GM19324 (cell line): Measurements from ENCODE around the gene CYBC1.
A peak's percentile ranks its signal among the peaks of the same experiment; 100 is the strongest.

Source experiments
- ATAC-seq: cut with Tn5 transposase; IDR thresholded peaks from one replicate; pipeline ENCODE4 v1.9.1; 2021; ENCODE audit warnings: mild to moderate bottlenecking, moderate library complexity; ENCODE audit not compliant: unreplicated experiment, low FRiP score

Gene CYBC1

GRCh38 chr17:82411396-82412053 is 39.0 kb downstream of the CYBC1 start:
- no peak for ATAC-seq

DNA sequence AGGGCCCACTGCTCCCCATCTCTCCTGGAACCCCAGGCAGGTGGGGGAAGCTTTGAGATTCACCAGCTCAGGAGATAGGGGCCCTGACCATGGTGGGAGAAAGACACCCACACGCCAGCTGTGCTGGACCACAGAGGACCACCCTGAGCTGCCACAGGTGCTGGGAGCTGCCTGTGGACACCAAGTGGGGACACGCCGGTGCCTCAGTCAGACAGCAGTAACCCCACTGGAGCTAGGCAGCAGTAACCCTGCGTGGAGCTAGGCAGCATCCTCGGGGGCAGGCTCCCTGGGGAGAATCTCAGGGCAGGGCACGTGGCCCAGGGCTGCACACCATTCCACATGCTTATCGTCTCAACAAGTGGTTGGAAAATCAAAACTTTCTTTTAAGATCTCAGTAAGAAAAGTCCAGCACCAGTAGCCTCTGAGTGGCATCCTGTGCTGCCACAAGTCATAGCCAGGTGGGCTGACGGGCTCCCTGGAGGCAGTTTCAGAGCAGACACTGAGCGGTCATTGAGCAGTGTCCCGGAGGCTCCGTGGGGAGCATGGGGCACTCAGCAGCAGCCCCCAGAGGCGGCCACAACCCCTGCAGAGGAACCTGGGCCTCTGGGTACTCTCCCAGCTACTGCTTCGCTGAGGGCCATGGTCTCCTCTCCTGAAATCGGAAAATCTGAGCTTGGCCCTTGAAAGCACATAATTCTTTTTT is 40.4 kb downstream of the CYBC1 start:
- no peak for ATAC-seq

GRCh38 chr17:82408938-82409318 is 41.6 kb downstream of the CYBC1 start:
- no peak for ATAC-seq

GRCh38 chr17:82408288-82408937 is 42.1 kb downstream of the CYBC1 start:
- ATAC-seq: no peak

GRCh38 chr17:82407255-82407654 is 43.3 kb downstream of the CYBC1 start:
- ATAC-seq: no peak

DNA sequence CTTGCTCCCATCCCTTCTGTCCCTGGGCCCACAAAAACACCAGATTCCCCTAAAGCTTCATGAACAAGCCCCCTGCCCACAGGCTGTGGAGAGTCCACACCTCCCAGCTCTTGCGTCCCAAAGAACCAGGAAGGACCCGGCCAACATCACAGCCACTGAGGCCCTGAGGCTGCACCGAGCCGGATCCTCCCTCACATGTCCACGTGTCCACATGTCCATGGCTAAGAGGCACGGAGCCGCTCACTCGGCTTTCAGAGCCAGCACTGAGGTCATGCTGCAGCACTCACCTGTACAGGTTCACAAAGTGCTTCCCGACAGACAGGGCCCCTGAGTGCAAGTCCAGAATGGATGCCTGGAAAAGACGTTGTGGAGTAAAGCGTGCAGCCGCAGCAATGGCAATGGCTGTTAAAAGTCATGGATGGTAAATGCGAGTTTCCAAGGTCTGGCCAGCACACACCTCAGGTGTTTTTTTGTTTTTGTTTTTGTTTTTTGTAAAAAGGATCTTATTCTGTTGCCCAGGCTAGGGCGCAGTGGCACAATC is 44.4 kb downstream of the CYBC1 start:
- no peak for ATAC-seq

GRCh38 chr17:82405051-82405450 is 45.5 kb downstream of the CYBC1 start:
- no peak for ATAC-seq

- no peak for ATAC-seq
These were observed 46.6 kb downstream of the CYBC1 start for GRCh38 chr17:82403662-82404660.

DNA sequence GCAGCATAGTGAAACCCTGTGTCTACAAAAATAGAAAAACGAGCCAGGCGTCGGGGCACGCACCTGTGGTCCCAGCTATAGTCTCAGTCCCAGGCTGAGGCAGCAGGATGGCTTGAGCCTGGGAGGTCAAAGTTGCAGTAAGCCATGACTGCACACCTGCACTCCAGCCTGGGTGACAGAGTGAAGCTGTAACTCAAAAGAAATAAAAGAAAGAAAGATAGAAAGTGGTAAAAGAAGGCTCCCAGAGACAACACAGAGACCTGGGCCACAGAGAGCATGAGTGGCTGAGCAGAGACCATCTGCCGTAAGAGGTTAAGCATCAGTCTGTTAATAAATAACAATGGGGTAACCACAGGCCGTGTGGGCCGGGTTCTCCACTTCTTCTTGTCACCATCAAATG is 47.7 kb downstream of the CYBC1 start:
- ATAC-seq: peak; percentile 71

DNA sequence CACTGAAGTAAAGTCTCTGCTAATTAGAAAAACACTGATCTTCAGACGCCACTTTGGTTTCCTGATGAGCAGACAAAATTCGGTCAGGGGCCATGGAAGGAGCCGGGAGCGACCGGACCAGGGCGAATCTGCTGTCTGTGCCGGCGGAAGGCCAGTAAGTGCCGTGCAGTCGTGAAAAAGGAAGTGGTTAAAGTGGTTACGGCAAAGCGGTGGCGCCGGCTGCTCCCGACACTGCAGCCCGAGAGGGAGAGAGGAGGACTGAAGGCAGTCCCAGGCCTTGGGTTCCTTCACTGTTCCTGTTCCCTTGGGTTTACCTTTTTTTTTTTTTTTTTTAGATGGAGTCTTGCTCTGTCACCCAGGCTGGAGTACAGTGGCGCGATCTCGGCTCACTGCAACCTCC is 49.7 kb downstream of the CYBC1 start:
- ATAC-seq: peak; percentile 42

DNA sequence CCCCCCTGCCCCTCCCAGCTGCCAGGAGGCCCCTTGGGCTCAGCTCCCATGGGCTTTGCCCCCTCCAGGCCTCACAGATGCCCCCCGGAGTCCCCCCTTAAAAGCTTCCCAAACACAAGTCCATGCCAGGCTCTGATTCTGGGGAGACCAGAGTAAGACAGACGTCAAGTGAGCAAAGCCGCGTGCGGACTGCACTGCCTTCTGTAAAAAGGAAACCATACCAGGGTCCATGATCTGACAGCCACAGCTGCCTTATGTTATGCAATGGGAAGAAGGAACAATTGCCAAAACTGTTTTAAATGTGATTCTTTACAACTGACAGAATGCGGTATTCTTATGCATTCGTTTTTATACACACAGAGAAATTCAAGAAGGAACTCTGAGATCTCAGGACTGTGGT is 50.3 kb downstream of the CYBC1 start:
- no peak for ATAC-seq

DNA sequence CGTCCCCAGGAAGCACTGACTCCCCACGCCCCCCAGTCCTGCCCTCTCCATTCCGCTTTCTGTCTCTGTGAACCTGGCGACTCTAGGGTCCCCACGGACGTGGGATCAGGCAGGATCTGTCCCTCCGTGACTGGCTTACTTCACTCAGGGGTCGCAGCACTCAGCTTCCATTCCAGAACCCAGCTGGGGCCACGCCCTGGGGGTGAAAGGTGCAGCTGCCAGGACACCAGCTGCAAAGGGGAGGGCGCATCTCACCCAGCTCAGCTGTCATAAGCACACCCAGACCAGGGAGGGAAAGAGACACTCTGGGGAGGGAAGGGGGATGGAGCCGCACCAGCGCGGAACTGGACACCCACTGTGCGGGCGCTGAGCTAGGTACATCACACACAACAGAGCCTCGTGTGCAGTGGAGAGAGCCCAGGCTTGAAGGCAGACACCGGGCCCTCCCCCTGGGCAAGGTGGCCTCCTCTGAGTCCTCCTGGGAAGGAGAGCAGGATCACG is 50.9 kb downstream of the CYBC1 start:
- ATAC-seq: no peak

GRCh38 chr17:82399041-82399441 is 51.5 kb downstream of the CYBC1 start:
- ATAC-seq: no peak

GRCh38 chr17:82397449-82398335 is 52.9 kb downstream of the CYBC1 start:
- ATAC-seq: no peak

DNA sequence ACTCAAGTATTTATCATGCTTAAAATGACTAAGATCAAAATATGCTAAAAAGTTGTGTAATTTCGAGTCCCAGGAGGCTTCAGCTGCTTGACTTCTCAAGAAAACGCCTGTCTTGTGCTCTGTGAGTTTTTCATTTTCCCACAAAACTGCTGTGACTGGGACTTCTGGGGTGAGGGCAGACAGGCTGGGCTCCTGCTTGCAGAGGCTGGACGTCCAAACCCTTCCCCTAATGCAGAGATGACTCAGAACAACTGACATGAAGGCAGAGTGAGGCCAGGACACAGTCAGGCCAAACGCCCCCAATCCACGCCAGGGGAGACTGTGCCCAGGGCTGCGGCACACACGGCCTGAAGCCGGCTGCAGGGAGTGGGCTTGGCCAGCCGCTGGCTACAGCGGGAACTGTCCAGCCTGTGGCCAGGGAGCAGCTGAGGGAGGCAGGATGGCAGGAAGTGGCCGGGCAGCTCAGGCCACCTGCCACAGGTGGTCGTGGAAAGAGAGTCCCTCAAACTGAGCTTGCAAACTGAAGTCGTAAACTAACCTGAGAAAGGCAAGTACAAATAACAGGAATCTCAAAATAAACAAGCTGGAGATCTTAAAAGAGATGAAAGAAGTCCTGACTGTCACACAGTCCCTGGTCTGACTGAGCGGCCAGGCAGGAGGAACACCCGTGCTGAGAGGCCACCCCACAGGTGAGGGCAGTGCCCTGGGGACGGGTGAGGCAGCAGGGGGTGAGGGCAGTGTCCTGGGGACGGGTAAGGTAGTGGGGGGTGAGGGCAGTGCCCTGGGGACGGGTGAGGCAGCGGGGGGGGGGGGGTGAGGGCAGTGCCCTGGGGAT is 53.7 kb downstream of the CYBC1 start:
- no peak for ATAC-seq

GRCh38 chr17:82394278-82394677 is 56.3 kb downstream of the CYBC1 start:
- no peak for ATAC-seq

GRCh38 chr17:82392941-82393340 is 57.6 kb downstream of the CYBC1 start:
- ATAC-seq: no peak
